GM21381 (cell line): ENCODE results near the gene RBM39.
"Not testable (repeated sequence)": the region's sequence is repeated elsewhere in the genome, so short reads cannot be mapped to it uniquely, and the experiment has no call there.

Experiments used
- ATAC-seq: cut with Tn5 transposase; IDR thresholded peaks from one replicate; pipeline ENCODE4 v1.9.1; 2021; ENCODE audit warnings: mild to moderate bottlenecking, moderate library complexity; ENCODE audit not compliant: unreplicated experiment

Gene RBM39

GRCh38 chr20:35757098-35757705 is 15.1 kb upstream of the RBM39 start:
- ATAC-seq = no peak

DNA sequence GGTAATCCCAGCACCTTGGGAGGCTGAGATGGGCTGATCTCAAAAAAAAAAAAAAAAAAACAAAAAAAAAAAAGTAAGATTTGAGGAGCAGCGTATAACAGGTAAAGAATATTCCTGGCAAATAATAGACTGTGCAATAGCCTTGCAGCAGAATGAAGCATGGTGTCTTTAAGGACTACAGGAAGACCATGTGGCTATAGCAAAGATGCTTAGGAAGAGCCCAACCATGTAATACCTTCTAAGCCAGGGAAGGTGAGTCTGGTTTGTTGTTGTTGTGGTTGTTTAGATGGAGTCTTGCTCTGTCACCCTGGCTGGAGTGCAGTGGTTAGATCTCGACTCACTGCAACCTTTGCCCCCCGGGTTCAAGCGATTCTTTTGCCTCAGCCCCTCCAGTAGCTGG is 14.3 kb upstream of the RBM39 start:
- ATAC-seq = no peak

DNA sequence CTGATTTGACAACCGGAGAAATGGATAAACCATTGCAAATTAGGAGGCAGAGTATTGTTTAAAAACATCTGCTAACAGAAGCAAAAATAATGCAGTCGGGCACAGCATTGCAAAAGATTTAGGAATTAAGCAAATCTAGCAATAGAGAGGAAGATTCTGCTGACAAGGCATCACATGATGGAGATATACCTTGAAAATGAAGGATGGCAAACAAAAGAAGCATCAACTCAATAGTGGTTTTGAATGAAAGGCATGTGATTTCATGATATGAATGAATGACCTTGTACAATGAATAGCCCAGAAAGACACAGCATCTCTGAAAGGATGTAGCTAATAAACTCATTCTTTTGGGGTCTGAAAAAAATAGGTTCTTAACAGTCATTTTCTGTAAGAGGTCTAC is 8.6 kb upstream of the RBM39 start:
- no peak for ATAC-seq

- not testable (repeated sequence) for ATAC-seq
Observed at GRCh38 chr20:35744492-35744841, 2.4 kb upstream of the RBM39 start.

DNA sequence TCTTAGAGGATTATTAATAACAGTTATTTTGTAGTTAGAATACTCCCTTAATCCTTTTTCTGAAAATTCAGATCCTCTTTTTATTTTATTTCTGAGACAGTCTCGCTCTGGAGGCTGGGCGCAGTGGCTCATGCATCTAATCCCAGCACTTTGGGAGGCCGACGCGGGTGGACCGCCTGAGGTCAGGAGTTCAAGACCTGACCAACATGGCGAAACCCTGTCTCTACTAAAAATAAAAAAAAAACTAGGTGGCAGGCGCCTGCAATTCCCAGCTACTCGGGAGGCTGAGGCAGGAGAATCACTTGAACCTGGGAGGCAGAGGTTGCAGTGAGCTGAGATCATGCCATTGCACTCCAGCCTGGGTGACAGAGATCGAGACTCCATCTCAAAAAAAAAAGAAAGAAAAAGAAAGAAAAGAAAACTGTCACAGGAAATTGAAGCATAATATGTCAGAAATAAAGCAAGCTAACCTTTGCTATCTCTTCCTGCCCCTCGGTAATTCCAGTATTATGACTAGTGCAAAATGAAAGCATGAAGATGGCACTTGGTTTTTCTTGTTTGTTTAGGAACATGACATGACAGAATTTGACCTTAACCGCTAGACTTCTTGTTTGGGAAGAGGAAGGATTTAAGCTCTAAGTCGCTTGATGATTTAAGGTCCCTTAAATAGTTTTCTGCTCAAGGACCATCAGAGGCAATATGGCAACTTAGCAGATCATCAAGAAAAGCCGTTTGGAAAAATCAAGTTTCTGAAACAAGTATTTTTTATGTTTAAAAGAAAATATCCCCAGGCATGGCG is 1.8 kb upstream of the RBM39 start:
- ATAC-seq = no peak

DNA sequence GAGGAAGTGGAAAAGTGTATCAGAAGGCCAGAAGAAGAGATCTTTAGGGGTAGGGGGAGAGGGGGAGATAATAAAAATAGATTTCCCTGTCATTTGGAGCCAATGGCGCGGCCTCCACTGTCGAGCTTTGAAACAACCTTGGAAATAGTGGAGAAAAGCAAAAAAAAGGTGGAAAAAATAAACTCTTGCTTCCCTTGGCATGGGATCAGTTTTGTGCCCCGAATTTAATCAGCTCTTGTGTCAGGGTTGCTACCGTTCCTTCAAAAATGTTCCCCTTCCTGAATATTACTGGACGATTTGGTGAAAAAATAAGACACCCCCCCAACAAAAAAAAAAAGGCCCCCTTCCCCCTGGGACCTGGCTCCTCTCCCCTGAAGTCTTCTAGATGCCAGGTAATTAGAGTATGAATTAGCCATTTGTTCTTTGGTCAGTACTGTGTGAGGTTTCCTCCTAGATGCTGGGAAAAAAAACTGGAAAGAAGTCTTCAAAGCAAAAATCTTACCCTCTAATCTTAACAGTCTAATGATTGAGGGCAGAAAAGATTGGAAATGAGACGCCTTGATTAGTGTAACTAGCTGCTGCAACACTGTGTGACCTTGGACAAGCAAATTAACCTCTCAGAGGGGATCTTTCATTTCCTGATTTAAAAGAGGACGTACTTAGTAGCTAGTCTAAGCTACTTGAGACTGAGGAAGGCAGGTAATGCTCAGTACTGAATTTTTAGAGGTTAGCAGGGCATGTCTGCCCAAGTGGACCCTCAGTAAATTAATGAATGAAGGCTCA is 872 bp upstream of the RBM39 start:
- ATAC-seq = no peak

GRCh38 chr20:35739294-35740163 is 2.5 kb downstream of the RBM39 start:
- ATAC-seq = no peak

GRCh38 chr20:35738410-35739179 is 3.5 kb downstream of the RBM39 start:
- no peak for ATAC-seq

DNA sequence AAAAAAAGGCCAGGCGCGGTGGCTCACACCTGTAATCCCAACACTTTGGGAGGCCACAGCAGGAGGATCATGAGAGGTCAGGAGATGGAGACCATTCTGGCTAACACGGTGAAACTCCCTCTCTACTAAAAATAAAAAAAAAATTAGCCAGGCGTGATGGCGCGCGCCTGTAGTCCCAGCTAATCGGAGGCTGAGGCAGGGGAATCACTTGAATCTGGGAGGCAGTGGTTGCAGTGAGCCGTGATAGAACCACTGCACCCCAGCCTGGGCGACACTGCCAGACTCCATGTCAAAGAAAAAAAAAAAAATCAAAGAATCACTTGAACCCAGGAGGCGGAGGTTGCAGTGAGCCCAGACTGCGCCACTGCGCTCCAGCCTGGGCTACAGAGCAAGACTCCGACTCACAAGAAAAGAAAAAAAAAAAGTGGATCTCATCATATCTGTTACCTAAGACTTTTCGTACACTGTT is 4.2 kb downstream of the RBM39 start:
- ATAC-seq = no peak

DNA sequence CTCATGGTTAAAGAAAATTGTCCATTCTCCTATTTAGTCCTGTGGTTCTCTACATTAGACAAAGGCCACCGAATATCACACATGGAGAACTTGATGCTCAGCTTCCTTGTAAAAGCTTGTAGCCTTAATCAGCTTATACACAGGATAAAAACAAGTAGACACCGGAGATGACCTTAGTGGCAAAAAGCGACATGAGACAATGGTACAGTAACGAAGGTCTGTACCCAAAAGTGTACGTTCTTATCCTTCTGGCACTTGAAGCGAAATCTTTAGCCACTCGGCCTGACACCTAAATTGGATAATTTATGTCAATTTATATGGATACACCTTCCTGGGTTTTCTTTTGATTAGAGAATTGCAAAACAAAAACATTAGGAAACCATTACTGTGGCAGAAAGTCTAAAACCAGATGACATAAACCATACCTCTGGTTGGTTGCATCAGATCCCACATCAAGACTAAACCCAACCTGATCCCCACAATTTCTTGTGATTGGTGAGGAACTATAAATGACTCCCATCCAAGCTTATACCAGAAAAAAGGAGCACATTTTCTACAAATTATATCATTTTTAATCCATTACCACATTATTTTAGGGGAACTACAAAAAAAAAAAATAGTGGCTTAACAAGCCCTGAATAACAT is 6.1 kb downstream of the RBM39 start:
- no peak for ATAC-seq

- ATAC-seq = no peak
Observed at GRCh38 chr20:35734777-35735649, 7.0 kb downstream of the RBM39 start.

DNA sequence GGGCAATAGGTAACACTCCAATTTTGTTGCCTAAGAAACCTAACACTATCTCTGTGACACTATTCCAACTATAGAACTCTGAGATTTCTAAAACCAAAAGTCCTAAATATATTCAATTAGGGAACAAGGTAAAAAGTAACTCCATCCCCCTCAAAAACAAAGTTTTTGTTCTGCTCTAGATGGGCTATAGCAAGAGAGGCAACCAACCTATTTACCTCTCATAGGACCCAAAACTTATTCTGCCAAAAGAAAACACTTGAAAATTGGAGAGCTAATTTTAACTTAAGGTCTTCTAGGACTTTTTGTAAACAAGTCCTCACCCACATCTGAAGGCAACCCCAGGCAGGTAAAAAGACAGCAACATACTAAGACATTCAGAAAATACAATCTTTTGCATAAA is 7.7 kb downstream of the RBM39 start:
- ATAC-seq = no peak

- ATAC-seq = no peak
Observed at GRCh38 chr20:35732644-35732982, 9.4 kb downstream of the RBM39 start.

DNA sequence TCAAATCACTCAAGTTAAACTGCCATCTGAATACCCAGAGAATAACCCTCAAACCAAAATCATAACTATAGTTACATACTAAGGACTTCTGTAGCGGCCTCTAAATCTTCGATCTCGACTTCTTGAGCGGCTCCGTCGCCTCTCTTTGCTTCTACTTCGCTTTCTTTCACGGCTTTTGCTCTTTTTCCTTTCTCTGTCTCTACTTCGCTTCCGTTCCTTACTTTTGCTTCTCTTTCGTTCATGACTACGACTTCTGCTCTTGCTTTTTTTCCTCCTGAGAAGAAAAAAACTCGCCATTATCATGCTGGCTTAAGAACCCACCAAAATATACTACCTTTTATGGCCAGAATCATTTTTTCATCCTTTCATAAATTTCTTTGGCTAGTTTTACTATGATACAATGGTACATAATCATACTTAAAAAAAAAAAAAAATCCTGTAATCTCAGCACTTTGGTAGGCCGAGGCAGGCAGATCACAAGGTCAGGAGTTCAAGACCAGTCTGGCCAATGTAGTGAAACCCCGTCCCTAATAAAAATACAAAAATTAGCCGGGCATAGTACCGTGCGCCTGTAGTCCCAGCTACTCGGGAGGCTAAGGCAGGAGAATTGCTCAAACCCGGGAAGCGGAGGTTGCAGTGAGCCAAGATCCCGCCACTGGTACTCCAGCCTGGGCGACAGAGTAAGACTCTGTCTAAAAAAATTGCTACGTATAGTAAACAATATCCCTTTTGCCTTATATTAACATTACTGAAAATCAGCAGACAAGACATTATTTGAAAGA is 10.0 kb downstream of the RBM39 start:
- no peak for ATAC-seq

GRCh38 chr20:35731469-35731788 is 10.6 kb downstream of the RBM39 start:
- no peak for ATAC-seq

DNA sequence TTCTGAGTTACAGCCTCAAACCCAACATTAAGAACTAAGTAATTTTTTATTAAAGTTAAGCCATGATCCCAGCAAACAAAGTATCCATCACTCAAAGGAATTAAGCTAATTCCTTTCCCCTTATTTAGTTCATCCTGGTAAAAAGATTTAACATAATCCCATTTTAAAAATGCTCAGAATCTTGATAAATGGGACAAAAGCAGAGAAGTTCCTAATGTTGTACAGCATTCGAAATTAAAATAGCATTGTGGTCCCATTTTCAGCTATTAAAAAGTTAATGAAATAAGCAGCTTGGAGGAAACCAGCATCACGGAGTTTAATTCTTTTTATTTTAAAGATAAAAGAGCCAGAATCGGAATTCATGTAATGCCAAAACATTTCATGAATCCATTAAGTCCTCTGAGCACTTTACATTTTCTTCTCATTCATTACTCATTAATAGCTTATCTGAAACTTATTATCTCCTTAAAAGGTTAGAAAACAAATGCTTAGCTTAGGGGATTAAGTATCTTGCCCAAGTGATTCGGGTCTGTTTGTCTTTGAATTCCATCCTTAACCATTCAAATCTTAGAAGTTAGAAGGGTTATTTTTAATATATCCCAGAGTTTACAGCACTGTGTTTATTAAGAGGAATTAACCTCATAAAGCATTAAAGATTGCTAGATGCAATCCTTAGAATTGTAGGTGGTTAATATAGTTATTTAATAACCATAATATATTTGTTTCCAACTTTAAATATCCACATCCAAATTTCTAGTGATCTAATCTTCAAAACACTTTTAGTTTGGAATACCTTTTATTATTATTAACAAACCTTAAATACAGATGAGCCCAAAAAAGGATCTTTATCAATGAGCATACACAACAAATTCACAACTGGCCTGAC is 11.2 kb downstream of the RBM39 start:
- no peak for ATAC-seq
